Measurements from ENCODE around the gene UCMA.

Gene UCMA

GRCh38 chr10:13224210-13224995, 9.8 kb downstream of the UCMA start:
- Histone ChIP-seq H2AFZ (ENCODE audit: low read depth, low read length) (no peak overlapping the region), H3K79me2 (ENCODE audit: insufficient read depth, low read length) (no peaks in the 10 kb centered on the region), H3K27me3 (ENCODE audit: insufficient read depth, low read length, poor library complexity) (no peaks in the 10 kb centered on the region), H3K27ac (ENCODE audit: low read length) (no peak overlapping the region), H3K9ac (ENCODE audit: low read depth, low read length) (no peak overlapping the region), H4K20me1 (ENCODE audit: insufficient read depth, low read length) (no peaks in the 10 kb centered on the region), H3K4me3 (ENCODE audit: low read depth in 1 of 2, low read length in 2 of 2) (no peak overlapping the region), H3K4me2 (ENCODE audit: insufficient read depth, low read length) (no peak overlapping the region), H3K9me3 (ENCODE audit: insufficient read depth, low read length, severe bottlenecking) (no peaks in the 10 kb centered on the region), H3K4me1 (ENCODE audit: insufficient read depth, low read length) (no peaks in the 10 kb centered on the region), H3K36me3 (ENCODE audit: insufficient read depth, low read length) (no peaks in the 10 kb centered on the region)
- TF ChIP-seq CTCF (IDR thresholded peaks at IDR 0.05; ENCODE audit: borderline replicate concordance, extremely low read depth, low read length, poor library complexity, severe bottlenecking) (no peak), EZH2 (IDR thresholded peaks at IDR 0.05; ENCODE audit: borderline replicate concordance, low read depth, low read length, severe bottlenecking) (no peak)
- DNase-seq (peak; percentile 20), ATAC-seq (ENCODE audit: insufficient read depth, low read depth) (peak; percentile 73)

- DNase-seq (no peak), ATAC-seq (ENCODE audit: insufficient read depth, low read depth) (no peak)
- no peak for TF ChIP-seq EZH2 (IDR thresholded peaks at IDR 0.05; ENCODE audit: borderline replicate concordance, low read depth, low read length, severe bottlenecking)
- no peak for TF ChIP-seq CTCF (IDR thresholded peaks at IDR 0.05; ENCODE audit: borderline replicate concordance, extremely low read depth, low read length, poor library complexity, severe bottlenecking)
- no peaks in the 10 kb centered on the region for H3K27me3 ChIP-seq (ENCODE audit: insufficient read depth, low read length, poor library complexity)
- no peak overlapping the region for H3K27ac ChIP-seq (ENCODE audit: low read length)
- H3K9ac ChIP-seq (ENCODE audit: low read depth, low read length) = no peak overlapping the region
- H3K4me3 ChIP-seq (ENCODE audit: low read depth in 1 of 2, low read length in 2 of 2) = no peak overlapping the region
- H3K79me2 ChIP-seq (ENCODE audit: insufficient read depth, low read length) = no peaks in the 10 kb centered on the region
- no peaks in the 10 kb centered on the region for H4K20me1 ChIP-seq (ENCODE audit: insufficient read depth, low read length)
- H3K4me2 ChIP-seq (ENCODE audit: insufficient read depth, low read length) = no peak overlapping the region
- no peak overlapping the region for H2AFZ ChIP-seq (ENCODE audit: low read depth, low read length)
- no peaks in the 10 kb centered on the region for H3K9me3 ChIP-seq (ENCODE audit: insufficient read depth, low read length, severe bottlenecking)
- no peaks in the 10 kb centered on the region for H3K4me1 ChIP-seq (ENCODE audit: insufficient read depth, low read length)
- H3K36me3 ChIP-seq (ENCODE audit: insufficient read depth, low read length) = no peaks in the 10 kb centered on the region
Observed at GRCh38 chr10:13223241-13223640, 10.9 kb downstream of the UCMA start.

- no peak for DNase-seq
- H2AFZ ChIP-seq (ENCODE audit: low read depth, low read length) = no peak overlapping the region
- no peaks in the 10 kb centered on the region for H3K27me3 ChIP-seq (ENCODE audit: insufficient read depth, low read length, poor library complexity)
- H3K4me3 ChIP-seq (ENCODE audit: low read depth in 1 of 2, low read length in 2 of 2) = no peak overlapping the region
- no peak overlapping the region for H3K27ac ChIP-seq (ENCODE audit: low read length)
- no peaks in the 10 kb centered on the region for H3K9me3 ChIP-seq (ENCODE audit: insufficient read depth, low read length, severe bottlenecking)
- H3K36me3 ChIP-seq (ENCODE audit: insufficient read depth, low read length) = no peaks in the 10 kb centered on the region
- TF ChIP-seq EZH2 (IDR thresholded peaks at IDR 0.05; ENCODE audit: borderline replicate concordance, low read depth, low read length, severe bottlenecking) = no peak
- no peak for TF ChIP-seq CTCF (IDR thresholded peaks at IDR 0.05; ENCODE audit: borderline replicate concordance, extremely low read depth, low read length, poor library complexity, severe bottlenecking)
- no peak for ATAC-seq (ENCODE audit: insufficient read depth, low read depth)
- no peaks in the 10 kb centered on the region for H4K20me1 ChIP-seq (ENCODE audit: insufficient read depth, low read length)
- no peak overlapping the region for H3K4me2 ChIP-seq (ENCODE audit: insufficient read depth, low read length)
- H3K9ac ChIP-seq (ENCODE audit: low read depth, low read length) = no peak overlapping the region
- no peaks in the 10 kb centered on the region for H3K4me1 ChIP-seq (ENCODE audit: insufficient read depth, low read length)
- no peaks in the 10 kb centered on the region for H3K79me2 ChIP-seq (ENCODE audit: insufficient read depth, low read length)
Observed at GRCh38 chr10:13222566-13222965, 11.6 kb downstream of the UCMA start.

All from DND-41 (cell line).